Prostate gland (tissue), 2 donors: ENCODE data around the gene UGT1A6. TPM values are rescaled to one million over a fixed set of nuclear protein-coding genes. Genes with fewer than 3 reads are reported as not detected.

ENCODE experiments used
- DNase-seq: peaks from one replicate; pipeline ENCODE4 v3.0.0-alpha.2; 2019; ENCODE audit warnings: low spot score
- H3K27ac ChIP-seq, 2 donors: fragments of 200-600 bp; sonication (generic); 2 replicates each; pipeline ENCODE4 v1.5.1; 2017 to 2019
- H3K27me3 ChIP-seq: fragments of 200-600 bp; sonication (generic); replicated peaks from 2 replicates; pipeline ENCODE4 v1.5.1; 2019; ENCODE audit not compliant: insufficient read depth
- H3K36me3 ChIP-seq, 2 donors: fragments of 200-600 bp; sonication (generic); 1 replicate in 1 of 2; 2 replicates in 1 of 2; pipeline versions ENCODE4 v1.5.1 to v1.8.1; 2017 to 2019
- H3K4me1 ChIP-seq: fragments of 200-600 bp; sonication (generic); replicated peaks from 2 replicates; pipeline ENCODE4 v1.5.1; 2019
- H3K4me3 ChIP-seq, 2 donors: fragments of 200-600 bp; sonication (generic); 2 replicates each; pipeline ENCODE4 v1.5.1; 2017 to 2019
- H3K9me3 ChIP-seq: fragments of 200-600 bp; sonication (generic); 2 replicates; pipeline ENCODE4 v1.5.1; 2017
- POLR2A ChIP-seq: fragments of 450-650 bp; IDR thresholded peaks from one replicate; pipeline ENCODE4 v1.6.1; 2016; ENCODE audit warnings: antibody characterized with exemption, mild to moderate bottlenecking
- POLR2AphosphoS5 ChIP-seq: sonication (generic); formaldehyde crosslinking; IDR thresholded peaks from one replicate; pipeline ENCODE4 v1.6.1; 2017; ENCODE audit warnings: antibody characterized with exemption
- WGBS: methylation state at CpG from one replicate; pipeline ENCODE4 v1.1.5; 2018; 5-methylcytosine and 5-hydroxymethylcytosine counted together
- intact Hi-C: fragments of 100-400 bp; cut with DNase I; formaldehyde crosslinking; loops from one replicate; pipeline ENCODE4 v1.14.2; 2022
- total RNA-seq, 2 donors: library from RNA; depleted of rRNA; stranded (reverse); fragments of >200 nt; gene quantifications; one replicate each; pipeline ENCODE4 v1.1.0, GENCODE V29; 2016
- TF ChIP-seq, protein P1 (sequence below), 4 experiments: fragments of 200-600 bp in 2 of 4; fragments of 450-650 bp in 2 of 4; sonication (generic) in 2 of 4; IDR thresholded peaks; 1 replicate in 3 of 4; 2 replicates in 1 of 4; pipeline ENCODE4 v1.5.1; 2016 to 2019; ENCODE audit warnings: antibody characterized with exemption in 4 of 4, mild to moderate bottlenecking in 2 of 4, moderate library complexity in 2 of 4

UGT1A6 gene
- total RNA-seq, 2 donors from 2014 or later: 0.85 to 6.6 TPM

DNA sequence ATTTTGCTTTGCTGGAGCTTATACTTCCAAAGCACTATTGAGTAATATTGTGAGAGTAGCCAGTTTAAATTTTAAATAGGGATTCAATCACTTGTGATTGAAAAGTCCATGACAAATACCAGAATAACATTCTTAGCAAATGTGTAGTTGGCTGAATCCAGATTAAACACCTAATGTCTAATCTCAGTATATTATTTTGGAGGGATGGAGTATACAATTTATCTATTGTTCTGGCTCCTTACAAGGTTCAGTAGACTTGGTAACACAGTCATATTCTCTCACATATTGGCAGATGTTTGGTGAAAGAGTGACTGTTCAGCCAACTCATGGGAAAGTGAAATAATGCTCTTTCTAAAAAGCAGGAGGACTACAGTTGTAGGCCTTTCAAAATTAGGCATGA is 18.8 kb upstream of the UGT1A6 start:
- H3K27ac ChIP-seq: no peak overlapping the region
- no peak overlapping the region for H3K4me3 ChIP-seq
- H3K36me3 ChIP-seq: no peaks in the 10 kb centered on the region
- no peak for TF ChIP-seq POLR2AphosphoS5
- no peak for TF ChIP-seq POLR2A
- TF ChIP-seq, protein P1, sequence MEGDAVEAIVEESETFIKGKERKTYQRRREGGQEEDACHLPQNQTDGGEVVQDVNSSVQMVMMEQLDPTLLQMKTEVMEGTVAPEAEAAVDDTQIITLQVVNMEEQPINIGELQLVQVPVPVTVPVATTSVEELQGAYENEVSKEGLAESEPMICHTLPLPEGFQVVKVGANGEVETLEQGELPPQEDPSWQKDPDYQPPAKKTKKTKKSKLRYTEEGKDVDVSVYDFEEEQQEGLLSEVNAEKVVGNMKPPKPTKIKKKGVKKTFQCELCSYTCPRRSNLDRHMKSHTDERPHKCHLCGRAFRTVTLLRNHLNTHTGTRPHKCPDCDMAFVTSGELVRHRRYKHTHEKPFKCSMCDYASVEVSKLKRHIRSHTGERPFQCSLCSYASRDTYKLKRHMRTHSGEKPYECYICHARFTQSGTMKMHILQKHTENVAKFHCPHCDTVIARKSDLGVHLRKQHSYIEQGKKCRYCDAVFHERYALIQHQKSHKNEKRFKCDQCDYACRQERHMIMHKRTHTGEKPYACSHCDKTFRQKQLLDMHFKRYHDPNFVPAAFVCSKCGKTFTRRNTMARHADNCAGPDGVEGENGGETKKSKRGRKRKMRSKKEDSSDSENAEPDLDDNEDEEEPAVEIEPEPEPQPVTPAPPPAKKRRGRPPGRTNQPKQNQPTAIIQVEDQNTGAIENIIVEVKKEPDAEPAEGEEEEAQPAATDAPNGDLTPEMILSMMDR (IDR thresholded peaks at IDR 0.05): no peak
- H3K27me3 ChIP-seq: no peaks in the 10 kb centered on the region
- no peaks in the 10 kb centered on the region for H3K9me3 ChIP-seq
- no peak for DNase-seq
- H3K4me1 ChIP-seq: no peaks in the 10 kb centered on the region
- intact Hi-C loops: no loop called here

- no peak for DNase-seq
- WGBS: 69% methylated on average over 1 of the region's 1 CpG
- no peak overlapping the region for H3K27ac ChIP-seq
- H3K4me3 ChIP-seq: no peak overlapping the region
- intact Hi-C loops: no loop called here
- TF ChIP-seq POLR2AphosphoS5: no peak
- TF ChIP-seq, protein P1 (IDR thresholded peaks at IDR 0.05): no peak
- TF ChIP-seq POLR2A: no peak
- no peaks in the 10 kb centered on the region for H3K4me1 ChIP-seq
- H3K9me3 ChIP-seq: no peaks in the 10 kb centered on the region
- H3K36me3 ChIP-seq: no peaks in the 10 kb centered on the region
- no peaks in the 10 kb centered on the region for H3K27me3 ChIP-seq
These were observed 18.4 kb upstream of the UGT1A6 start for GRCh38 chr2:233674314-233674713.

DNA sequence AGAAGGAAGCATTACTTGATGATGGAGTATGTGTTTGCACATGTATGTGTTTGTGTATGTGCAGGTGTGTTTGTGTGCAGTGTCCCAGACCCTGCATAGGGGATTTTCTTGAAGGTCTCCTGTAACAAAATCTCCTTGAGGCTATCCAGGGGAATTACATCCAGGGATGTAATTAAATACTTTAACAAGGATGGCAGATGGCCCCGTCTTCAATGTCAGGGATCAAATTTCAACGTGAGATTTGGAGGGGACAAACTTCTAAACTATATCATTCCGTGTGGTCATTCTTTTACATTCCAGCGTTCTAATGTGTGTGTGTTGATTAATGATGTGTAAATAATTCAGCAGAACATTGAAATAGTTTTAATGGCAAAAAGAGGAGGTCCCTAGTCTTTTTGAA is 17.7 kb upstream of the UGT1A6 start:
- WGBS: 13% methylated on average over 4 of the region's 4 CpGs
- no peak for DNase-seq
- no peaks in the 10 kb centered on the region for H3K36me3 ChIP-seq
- no peaks in the 10 kb centered on the region for H3K9me3 ChIP-seq
- H3K27me3 ChIP-seq: no peaks in the 10 kb centered on the region
- H3K4me1 ChIP-seq: no peaks in the 10 kb centered on the region
- H3K27ac ChIP-seq: no peak overlapping the region
- no peak for TF ChIP-seq POLR2A
- H3K4me3 ChIP-seq: no peak overlapping the region
- intact Hi-C loops: no loop called here

DNA sequence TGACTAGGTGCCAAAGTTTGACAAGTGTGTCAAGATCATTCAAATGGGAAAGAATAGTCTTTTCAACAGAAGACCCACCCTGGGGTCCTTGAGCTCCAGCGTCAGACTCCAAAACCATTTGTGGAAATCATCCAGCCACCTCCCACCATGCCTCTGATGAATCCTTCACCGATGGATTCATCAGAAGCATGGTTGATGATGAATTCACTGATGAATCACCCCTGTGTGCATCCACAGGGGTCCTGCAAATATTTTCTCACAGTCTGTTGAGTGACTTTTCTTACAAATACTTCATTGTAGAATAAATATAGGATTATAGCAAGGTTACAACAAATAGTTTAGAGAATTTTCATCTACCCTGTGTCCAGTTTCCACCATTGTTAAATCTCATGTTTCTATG is 16.6 kb upstream of the UGT1A6 start:
- Histone ChIP-seq H3K36me3 (no peaks in the 10 kb centered on the region), H3K4me3 (no peak overlapping the region), H3K4me1 (no peaks in the 10 kb centered on the region), H3K27ac (no peak overlapping the region), H3K9me3 (no peaks in the 10 kb centered on the region), H3K27me3 (no peaks in the 10 kb centered on the region)
- no peak for DNase-seq
- intact Hi-C loops: no loop called here
- TF ChIP-seq POLR2A (no peak), POLR2AphosphoS5 (no peak)
- TF ChIP-seq, protein P1 (IDR thresholded peaks at IDR 0.05): no peak
- 80% methylated on average over 2 of the region's 2 CpGs for WGBS

GRCh38 chr2:233679196-233679595 is 13.5 kb upstream of the UGT1A6 start:
- no peaks in the 10 kb centered on the region for H3K36me3 ChIP-seq
- DNase-seq: peak; percentile 67
- no peaks in the 10 kb centered on the region for H3K4me1 ChIP-seq
- TF ChIP-seq POLR2AphosphoS5 (peak; percentile 67), POLR2A (no peak)
- TF ChIP-seq, protein P1 (IDR thresholded peaks at IDR 0.05): no peak
- H3K9me3 ChIP-seq: no peaks in the 10 kb centered on the region
- no peak overlapping the region for H3K4me3 ChIP-seq
- intact Hi-C loops: no loop called here
- WGBS: 15% methylated on average over 4 of the region's 4 CpGs
- no peaks in the 10 kb centered on the region for H3K27me3 ChIP-seq
- H3K27ac ChIP-seq: no peak overlapping the region
